ENCODE data around the gene JAML. TPM values are rescaled to one million over a fixed set of nuclear protein-coding genes. Genes with fewer than 3 reads are reported as not detected.
A peak's percentile ranks its signal among the peaks of the same experiment; 100 is the strongest.

Gene JAML
- polyA plus RNA-seq, 6 donors from 2014 or later: 0.64 to 8.1 (median 3.3) TPM

GRCh38 chr11:118209033-118209432 lies 15.8 kb downstream of the JAML start:
- Mint-ChIP-seq H3K27ac (no peak overlapping the region), H3K27me3 (peaks cover 4 to 34% (median 15%) of the 10 kb centered on the region in 3 donors), H3K4me1 (peaks cover 29 to 39% (median 38%) of the 10 kb centered on the region in 3 donors), H3K36me3 (no peaks in the 10 kb centered on the region), H3K9me3 (peaks cover 0 to 3% (median 0%) of the 10 kb centered on the region in 7 donors), H3K4me3 (no peak overlapping the region)
- no peak for DNase-seq
- no peak for ATAC-seq (ENCODE audit: low read depth in 2 of 2)

- Mint-ChIP-seq H3K4me1 (peaks cover 12 to 19% (median 18%) of the 10 kb centered on the region in 3 donors), H3K27ac (no peak overlapping the region), H3K9me3 (peaks cover 0 to 3% (median 0%) of the 10 kb centered on the region in 7 donors), H3K4me3 (no peak overlapping the region), H3K36me3 (no peaks in the 10 kb centered on the region), H3K27me3 (peaks cover 4 to 27% (median 7%) of the 10 kb centered on the region in 3 donors)
- DNase-seq (no peak), ATAC-seq (ENCODE audit: low read depth in 2 of 2) (no peak)
Measured at GRCh38 chr11:118207079-118207478, 17.7 kb downstream of the JAML start.

- no peaks in the 10 kb centered on the region for H3K36me3 Mint-ChIP-seq
- H3K4me1 Mint-ChIP-seq: peaks cover 8 to 14% (median 13%) of the 10 kb centered on the region in 3 donors
- peak in 1 of 2 donors; percentile 37 for ATAC-seq (ENCODE audit: low read depth in 2 of 2)
- peaks cover 4 to 22% (median 7%) of the 10 kb centered on the region in 3 donors for H3K27me3 Mint-ChIP-seq
- H3K9me3 Mint-ChIP-seq: peaks cover 0 to 3% (median 0%) of the 10 kb centered on the region in 7 donors
- DNase-seq: no peak
- H3K4me3 Mint-ChIP-seq: peak overlapping the region in 3 of 8 donors; percentile 6 to 26 (median 17)
- H3K27ac Mint-ChIP-seq: peak overlapping the region in 1 of 6 donors; percentile 60
Measured at GRCh38 chr11:118206391-118207031, 18.3 kb downstream of the JAML start.

GRCh38 chr11:118205606-118206378 lies 19.0 kb downstream of the JAML start:
- Mint-ChIP-seq H3K36me3 (no peaks in the 10 kb centered on the region), H3K27me3 (peaks cover 4 to 16% (median 7%) of the 10 kb centered on the region in 3 donors), H3K4me1 (peaks cover 8 to 13% (median 12%) of the 10 kb centered on the region in 3 donors), H3K9me3 (peaks cover 0 to 3% (median 0%) of the 10 kb centered on the region in 7 donors), H3K4me3 (peak overlapping the region in 2 of 8 donors; percentile 6 to 26), H3K27ac (peak overlapping the region in 2 of 6 donors; percentile 20 to 60)
- no peak for DNase-seq
- no peak for ATAC-seq (ENCODE audit: low read depth in 2 of 2)

GRCh38 chr11:118202599-118203422 lies 22.0 kb downstream of the JAML start:
- no peak overlapping the region for H3K4me3 Mint-ChIP-seq
- peaks cover 2 to 7% (median 4%) of the 10 kb centered on the region in 3 donors for H3K27me3 Mint-ChIP-seq
- H3K4me1 Mint-ChIP-seq: peaks cover 8 to 16% (median 12%) of the 10 kb centered on the region in 3 donors
- DNase-seq: no peak
- no peaks in the 10 kb centered on the region for H3K36me3 Mint-ChIP-seq
- ATAC-seq (ENCODE audit: low read depth in 2 of 2): no peak
- H3K27ac Mint-ChIP-seq: no peak overlapping the region
- H3K9me3 Mint-ChIP-seq: peaks cover 0 to 3% (median 0%) of the 10 kb centered on the region in 7 donors

GRCh38 chr11:118201966-118202365 lies 22.8 kb downstream of the JAML start:
- Mint-ChIP-seq H3K9me3 (peaks cover 0 to 3% (median 0%) of the 10 kb centered on the region in 7 donors), H3K27ac (no peak overlapping the region), H3K4me1 (peaks cover 8 to 16% (median 12%) of the 10 kb centered on the region in 3 donors), H3K27me3 (peaks cover 0 to 5% (median 4%) of the 10 kb centered on the region in 3 donors), H3K4me3 (no peak overlapping the region), H3K36me3 (no peaks in the 10 kb centered on the region)
- DNase-seq (no peak), ATAC-seq (ENCODE audit: low read depth in 2 of 2) (no peak)

- peaks cover 0 to 1% (median 0%) of the 10 kb centered on the region in 7 donors for H3K9me3 Mint-ChIP-seq
- H3K4me3 Mint-ChIP-seq: no peak overlapping the region
- H3K27ac Mint-ChIP-seq: no peak overlapping the region
- H3K27me3 Mint-ChIP-seq: peaks cover 0 to 5% (median 2%) of the 10 kb centered on the region in 3 donors
- no peak for ATAC-seq (ENCODE audit: low read depth in 2 of 2)
- no peak for DNase-seq
- peaks cover 1 to 7% (median 3%) of the 10 kb centered on the region in 3 donors for H3K4me1 Mint-ChIP-seq
- no peaks in the 10 kb centered on the region for H3K36me3 Mint-ChIP-seq
Measured at GRCh38 chr11:118200901-118201680, 23.7 kb downstream of the JAML start.

GRCh38 chr11:118200497-118200896 lies 24.3 kb downstream of the JAML start:
- Mint-ChIP-seq H3K27me3 (peaks cover 0 to 4% (median 0%) of the 10 kb centered on the region in 3 donors), H3K4me1 (peaks cover 0 to 3% (median 0%) of the 10 kb centered on the region in 3 donors), H3K36me3 (no peaks in the 10 kb centered on the region), H3K4me3 (peak overlapping the region in 1 of 8 donors; percentile 7), H3K9me3 (no peaks in the 10 kb centered on the region), H3K27ac (no peak overlapping the region)
- ATAC-seq (ENCODE audit: low read depth in 2 of 2) (no peak), DNase-seq (no peak)

- Mint-ChIP-seq H3K4me3 (no peak overlapping the region), H3K4me1 (peaks cover 0 to 3% (median 0%) of the 10 kb centered on the region in 3 donors), H3K27ac (no peak overlapping the region), H3K27me3 (peaks cover 0 to 4% (median 0%) of the 10 kb centered on the region in 3 donors), H3K9me3 (no peaks in the 10 kb centered on the region), H3K36me3 (no peaks in the 10 kb centered on the region)
- no peak for ATAC-seq (ENCODE audit: low read depth in 2 of 2)
- no peak for DNase-seq
Measured at GRCh38 chr11:118199135-118199534, 25.7 kb downstream of the JAML start.

- peaks cover 0 to 3% (median 0%) of the 10 kb centered on the region in 3 donors for H3K4me1 Mint-ChIP-seq
- H3K9me3 Mint-ChIP-seq: peaks cover 0 to 1% (median 0%) of the 10 kb centered on the region in 7 donors
- peaks cover 0 to 4% (median 0%) of the 10 kb centered on the region in 3 donors for H3K27me3 Mint-ChIP-seq
- DNase-seq (peak; percentile 73), ATAC-seq (ENCODE audit: low read depth in 2 of 2) (peak; percentile 84 to 92)
- H3K36me3 Mint-ChIP-seq: no peaks in the 10 kb centered on the region
- peak overlapping the region in 5 of 8 donors; percentile 10 to 69 (median 49) for H3K4me3 Mint-ChIP-seq
- peak overlapping the region in 1 of 6 donors; percentile 49 for H3K27ac Mint-ChIP-seq
Measured at GRCh38 chr11:118198370-118198769, 26.4 kb downstream of the JAML start.

- ATAC-seq (ENCODE audit: low read depth in 2 of 2) (no peak), DNase-seq (no peak)
- H3K4me1 Mint-ChIP-seq: peaks cover 0 to 3% (median 0%) of the 10 kb centered on the region in 3 donors
- H3K36me3 Mint-ChIP-seq: peaks cover 0 to 8% of the 10 kb centered on the region in 2 donors
- H3K27ac Mint-ChIP-seq: no peak overlapping the region
- H3K4me3 Mint-ChIP-seq: no peak overlapping the region
- H3K9me3 Mint-ChIP-seq: peaks cover 0 to 25% (median 18%) of the 10 kb centered on the region in 7 donors
- H3K27me3 Mint-ChIP-seq: peaks cover 5 to 13% (median 8%) of the 10 kb centered on the region in 3 donors
Measured at GRCh38 chr11:118194835-118195627, 29.8 kb downstream of the JAML start.
